HG02623 (cell line): ENCODE results near the gene RPL6.

Experiments used
- ATAC-seq: cut with Tn5 transposase; IDR thresholded peaks from one replicate; pipeline ENCODE4 v1.9.1; 2021; ENCODE audit warnings: moderate library complexity; ENCODE audit not compliant: unreplicated experiment

Gene RPL6

DNA sequence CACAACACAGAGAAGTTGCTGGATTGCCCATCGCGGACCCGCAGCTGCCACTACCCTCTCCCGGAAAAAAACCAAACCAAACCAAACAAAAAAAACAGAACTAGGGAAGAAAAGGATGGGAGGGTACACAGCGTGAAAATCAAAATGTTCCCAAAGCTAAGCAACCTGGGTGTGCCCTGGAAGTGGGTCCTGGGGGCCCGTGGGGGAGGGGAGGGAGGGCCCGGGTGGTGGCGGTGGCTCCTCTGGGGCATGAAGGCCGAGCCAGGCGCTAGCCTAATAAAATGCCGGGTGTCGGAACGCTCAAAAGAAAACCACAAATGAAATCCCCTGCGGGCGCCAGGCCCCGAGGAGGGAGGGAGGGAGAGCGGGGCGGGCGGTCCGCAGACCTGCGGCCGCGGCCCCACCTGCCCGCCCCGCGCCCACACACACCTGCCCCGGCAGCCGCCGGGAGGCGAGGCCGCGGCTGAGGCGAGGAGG, 28.0 kb downstream of the RPL6 start:
- ATAC-seq: peak; percentile 35

DNA sequence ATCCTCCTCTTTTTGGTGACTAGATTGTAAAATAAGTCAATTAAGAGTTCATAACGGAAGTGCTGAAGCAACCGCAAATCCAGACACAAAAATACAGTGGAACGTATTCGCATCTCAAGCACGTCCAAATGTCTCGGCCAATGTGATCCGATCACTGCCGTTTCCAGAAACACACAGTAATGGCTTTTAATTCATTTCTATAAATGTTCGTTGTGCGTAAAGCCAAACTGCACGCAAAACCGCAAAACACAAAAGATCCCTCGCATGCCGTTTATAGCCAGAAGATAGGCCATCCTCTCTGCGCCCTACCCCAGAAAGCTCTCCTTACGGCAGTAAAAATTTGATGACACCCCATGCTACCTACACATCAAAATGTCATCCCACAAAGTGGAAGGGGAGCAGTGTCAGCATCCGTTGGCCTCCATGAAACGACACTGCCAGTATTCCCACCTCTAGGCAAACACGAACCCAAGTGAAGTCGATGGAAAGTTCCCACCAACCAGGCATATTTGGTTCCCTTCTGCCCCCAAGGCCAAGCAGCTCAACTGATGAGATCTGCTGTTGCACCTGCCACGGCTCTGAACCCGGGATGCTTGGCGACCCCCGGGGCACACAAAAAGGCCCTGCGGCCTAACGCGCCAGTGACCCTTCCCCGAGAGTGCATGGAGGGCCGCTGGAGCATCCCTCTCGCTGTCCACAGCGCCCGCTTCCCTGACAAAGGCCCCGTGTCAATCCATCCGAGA, 28.6 kb downstream of the RPL6 start:
- no peak for ATAC-seq

DNA sequence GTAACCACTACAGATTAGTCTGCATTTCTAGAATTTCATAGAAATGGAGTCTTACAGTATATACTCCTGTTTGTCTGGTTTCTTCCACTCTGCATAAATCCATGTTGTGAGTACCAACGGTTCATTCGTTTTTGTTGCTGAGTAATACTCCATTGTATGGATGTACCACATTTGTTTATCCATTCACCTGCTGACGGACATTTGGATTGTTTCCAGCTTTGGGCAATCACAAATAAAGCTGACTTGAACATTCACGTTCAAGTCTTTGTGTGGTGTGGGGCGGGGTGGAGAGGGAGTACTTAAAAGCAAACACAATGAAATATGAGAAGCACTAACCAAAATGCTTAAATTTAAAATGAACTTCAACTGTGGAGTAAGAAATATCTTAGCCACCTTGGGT, 34.3 kb downstream of the RPL6 start:
- no peak for ATAC-seq

DNA sequence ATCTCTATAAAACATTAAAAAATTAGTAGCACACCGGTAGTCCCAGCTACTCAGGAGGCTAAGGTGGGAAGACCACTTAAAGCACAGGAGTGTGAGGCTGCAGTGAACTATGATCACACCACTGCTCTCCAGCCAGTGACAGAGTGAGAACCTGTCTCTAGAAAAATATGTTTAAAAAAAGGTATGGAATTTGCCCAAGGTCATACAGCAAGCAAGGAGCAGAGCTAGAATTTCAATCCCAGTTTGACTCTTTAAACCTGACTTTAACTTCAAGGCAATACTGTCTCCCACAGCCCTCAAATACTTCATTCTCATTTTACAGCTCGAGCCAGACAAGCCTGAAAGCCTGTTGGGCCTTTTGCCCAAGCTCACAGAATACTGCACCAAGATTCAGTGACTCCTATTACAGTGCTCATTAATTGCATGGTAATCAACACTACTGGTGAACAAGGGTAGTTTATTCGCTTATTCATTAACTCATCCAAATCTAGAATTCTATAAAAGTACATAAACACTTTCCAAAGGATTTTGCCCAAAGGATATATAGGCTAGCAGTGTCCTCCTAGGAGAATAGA, 35.2 kb downstream of the RPL6 start:
- no peak for ATAC-seq

DNA sequence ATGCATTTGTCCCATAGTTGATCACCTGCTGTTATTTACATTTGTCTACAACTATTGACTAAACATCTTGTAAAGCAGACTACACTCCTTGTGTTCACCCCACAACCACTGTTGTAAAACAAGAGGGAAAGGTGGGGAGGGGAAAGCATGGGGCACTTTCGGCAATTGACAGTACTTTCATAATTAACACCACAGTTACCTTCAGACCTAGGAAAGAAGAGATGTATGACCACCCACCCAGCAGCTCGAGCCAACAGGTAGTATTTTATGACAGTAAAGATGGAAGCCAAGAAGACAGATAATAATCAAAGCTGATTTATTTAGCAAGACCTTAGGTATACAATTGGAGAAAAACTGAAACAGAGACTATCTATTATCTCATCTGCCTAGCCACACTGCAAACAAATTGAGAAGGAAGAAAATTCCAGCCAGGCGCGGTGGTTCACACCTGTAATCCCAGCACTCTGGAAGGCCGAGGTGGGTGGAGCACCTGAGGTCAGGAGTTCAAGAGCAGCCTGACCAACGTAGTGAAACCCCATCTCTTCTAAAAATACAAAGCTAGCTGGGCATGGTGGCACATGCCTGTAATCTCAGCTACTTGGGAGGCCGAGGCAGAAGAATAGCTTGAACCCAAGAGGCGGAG, 38.4 kb downstream of the RPL6 start:
- no peak for ATAC-seq

DNA sequence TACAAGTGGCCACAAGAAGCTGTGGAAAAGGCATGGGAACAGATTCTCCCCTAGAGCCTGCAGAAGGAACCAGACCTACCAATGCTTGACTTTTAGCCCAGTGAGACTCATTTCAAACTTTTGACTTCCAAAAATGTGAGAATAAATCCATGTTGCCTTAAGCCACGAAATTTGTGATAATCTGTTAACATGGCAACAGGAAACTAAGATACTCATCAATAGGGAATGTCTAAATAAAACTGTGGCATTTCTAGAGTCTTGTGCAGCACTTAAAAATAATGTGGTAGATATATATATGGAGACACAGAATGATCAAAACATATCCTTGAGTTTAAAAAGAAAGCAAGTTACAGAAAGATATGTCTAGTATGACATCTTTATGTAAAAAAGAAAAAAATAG, 39.2 kb downstream of the RPL6 start:
- no peak for ATAC-seq

DNA sequence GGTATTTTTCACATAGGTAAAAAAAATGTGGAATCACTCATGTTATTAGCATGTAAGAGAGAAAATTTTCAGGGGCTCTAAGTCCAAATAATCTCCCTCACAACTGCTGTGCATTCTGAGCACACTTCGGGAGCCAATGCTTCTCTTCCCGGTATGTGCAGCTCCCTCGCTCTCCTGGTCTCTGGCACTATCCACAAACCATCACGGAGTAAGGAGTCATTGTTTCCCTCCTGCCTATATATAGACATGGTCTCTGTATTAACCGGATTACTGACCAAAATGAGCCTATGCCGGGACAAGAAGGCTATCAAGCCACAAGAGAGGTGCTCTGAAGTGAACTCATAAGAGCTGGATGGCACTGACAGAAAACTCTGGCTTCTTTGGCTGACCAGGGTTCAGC, 40.5 kb downstream of the RPL6 start:
- no peak for ATAC-seq

DNA sequence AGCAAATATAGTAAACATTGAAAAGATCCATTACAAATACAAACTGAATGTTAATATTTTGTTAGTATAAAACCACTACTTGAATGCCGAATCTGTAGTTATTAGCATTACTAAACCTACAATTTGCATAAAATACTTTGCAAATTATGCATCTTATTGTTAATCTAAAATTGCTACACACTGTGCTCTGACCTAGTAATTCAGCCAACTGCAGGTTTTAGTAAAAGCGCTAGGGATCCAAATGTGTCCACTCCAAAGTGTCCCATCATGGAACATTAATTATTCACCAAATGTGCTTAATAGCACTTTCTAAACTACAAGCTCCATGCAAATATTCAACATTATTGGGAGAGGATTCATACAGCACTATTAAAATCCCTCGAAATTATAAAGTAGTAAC, 41.4 kb downstream of the RPL6 start:
- no peak for ATAC-seq

DNA sequence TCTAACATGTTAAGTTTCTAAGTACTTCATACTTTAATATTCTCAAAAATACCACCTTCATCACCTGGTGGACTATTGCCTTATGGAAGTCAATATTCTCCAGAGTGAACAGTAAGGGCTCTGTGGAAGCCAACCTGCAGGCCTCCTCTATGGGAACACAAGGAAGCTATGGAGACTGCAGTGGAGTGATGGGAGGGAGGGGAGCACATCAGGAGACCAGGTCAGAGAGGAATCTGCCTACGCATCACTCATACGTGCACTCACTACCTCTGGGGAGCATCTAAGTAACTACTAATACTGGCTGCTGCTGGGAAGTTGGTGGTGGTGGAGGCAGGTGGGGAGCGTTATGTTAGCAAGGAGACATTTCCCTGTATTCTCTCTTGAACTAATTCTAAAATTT, 47.1 kb downstream of the RPL6 start:
- ATAC-seq: no peak

DNA sequence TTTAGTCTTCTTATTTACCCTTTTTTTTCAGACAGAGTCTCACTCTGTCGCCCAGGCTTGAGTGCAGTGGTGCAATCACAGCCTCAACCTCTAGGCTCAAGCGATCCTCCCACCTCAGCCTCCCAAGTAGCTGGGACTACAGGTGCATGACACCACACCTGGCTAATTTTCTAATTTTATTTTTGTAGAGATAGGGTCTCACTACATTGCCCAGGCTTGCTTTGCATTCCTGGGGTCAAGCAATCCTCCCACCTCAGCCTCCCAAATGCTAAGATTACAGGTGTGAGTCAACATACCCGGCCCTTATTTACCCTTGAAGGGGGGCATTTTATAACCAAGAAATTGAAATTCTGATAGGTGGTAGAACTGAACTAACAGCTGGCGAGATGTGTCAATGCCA, 48.1 kb downstream of the RPL6 start:
- ATAC-seq: no peak

DNA sequence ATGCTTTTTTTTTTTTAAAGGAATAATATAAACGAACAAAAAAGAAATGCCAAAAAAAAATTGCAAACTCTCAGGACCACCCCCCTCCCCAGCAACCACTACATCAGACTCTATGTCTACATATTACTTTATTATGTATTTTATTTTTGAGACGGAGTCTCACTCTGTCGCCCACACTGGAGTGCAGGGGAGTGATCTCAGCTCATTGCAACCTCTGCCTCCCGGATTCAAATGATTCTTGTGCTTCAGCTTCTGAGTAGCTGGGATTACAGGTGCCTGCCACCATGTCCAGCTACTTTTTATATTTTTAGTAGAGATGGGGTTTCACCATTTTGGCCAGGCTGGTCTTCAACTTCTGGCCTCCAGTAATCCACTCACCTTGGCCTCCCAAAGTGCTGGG, 50.1 kb downstream of the RPL6 start:
- ATAC-seq: no peak

DNA sequence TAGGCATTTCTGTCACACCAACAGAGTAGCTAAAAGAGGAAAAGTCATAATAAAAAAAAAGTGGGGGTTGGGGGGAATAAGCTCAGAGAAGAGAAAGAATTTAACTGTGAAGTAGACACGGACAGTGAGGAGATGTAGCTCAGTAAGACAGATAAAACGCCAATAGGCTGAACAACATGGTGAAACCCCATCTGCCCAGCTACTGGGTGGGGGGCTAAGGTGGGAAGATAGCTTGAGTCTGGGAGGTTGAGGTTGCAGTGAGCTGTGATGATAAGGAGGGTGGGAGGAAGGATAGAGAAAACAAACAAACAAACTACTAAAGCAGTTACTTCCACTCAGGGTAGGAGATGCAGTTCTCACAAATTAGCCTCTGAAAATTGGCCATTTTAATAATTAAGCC, 52.2 kb downstream of the RPL6 start:
- no peak for ATAC-seq
